ENCODE measurements around the gene RNF17.
A peak's percentile ranks its signal among the peaks of the same experiment; 100 is the strongest.

Gene RNF17

GRCh38 chr13:24863748-24864540 lies 100.0 kb downstream of the RNF17 start:
- DNase-seq: no peak

- no peak for DNase-seq
Measured at GRCh38 chr13:24864579-24864978, 100.6 kb downstream of the RNF17 start.

- DNase-seq: no peak
Measured at GRCh38 chr13:24865163-24865953, 101.4 kb downstream of the RNF17 start.

GRCh38 chr13:24866488-24866887 lies 102.5 kb downstream of the RNF17 start:
- no peak for DNase-seq

DNA sequence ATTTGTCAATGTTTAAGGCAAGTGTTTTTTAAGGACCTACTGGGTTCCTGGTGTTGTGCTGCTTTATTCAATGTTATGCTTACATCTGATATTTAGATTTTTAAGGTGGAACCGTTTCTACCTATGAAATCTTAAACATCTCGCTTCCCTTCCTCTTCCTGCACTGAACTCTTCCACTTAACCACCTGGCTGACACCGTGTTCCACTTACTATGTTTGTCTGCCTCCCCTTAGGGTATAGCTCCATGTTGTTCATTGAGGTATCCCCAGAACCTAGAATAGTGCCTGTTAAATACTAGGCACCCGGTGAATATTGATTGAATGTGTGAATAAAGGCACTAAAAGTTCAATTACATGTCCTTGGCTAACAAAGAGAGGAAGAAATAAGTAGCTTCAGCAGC lies 104.9 kb downstream of the RNF17 start:
- DNase-seq: no peak

GRCh38 chr13:24870380-24870760 lies 106.4 kb downstream of the RNF17 start:
- no peak for DNase-seq

DNA sequence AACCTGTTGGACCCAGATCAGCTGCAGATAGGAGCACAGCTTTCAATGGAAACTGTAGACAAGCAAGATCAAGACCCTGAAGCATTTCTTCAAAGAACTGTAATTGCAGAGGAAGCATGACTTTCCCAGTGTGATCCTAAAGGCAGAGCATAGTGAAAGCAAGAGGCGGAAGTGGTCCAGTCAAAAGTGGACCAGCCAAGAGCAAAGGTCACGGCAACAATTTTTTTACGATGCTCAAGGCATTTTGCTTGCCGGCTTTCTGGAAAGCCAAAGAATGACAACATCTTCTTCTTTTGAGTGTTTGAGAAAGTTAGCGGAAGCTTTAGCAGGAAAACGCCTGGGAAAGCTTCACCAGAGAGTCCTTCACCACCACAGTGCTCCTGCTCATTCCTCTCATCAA lies 111.6 kb downstream of the RNF17 start:
- DNase-seq: no peak

GRCh38 chr13:24877531-24877930 lies 113.6 kb downstream of the RNF17 start:
- no peak for DNase-seq

GRCh38 chr13:24878340-24878739 lies 114.4 kb downstream of the RNF17 start:
- no peak for DNase-seq

DNA sequence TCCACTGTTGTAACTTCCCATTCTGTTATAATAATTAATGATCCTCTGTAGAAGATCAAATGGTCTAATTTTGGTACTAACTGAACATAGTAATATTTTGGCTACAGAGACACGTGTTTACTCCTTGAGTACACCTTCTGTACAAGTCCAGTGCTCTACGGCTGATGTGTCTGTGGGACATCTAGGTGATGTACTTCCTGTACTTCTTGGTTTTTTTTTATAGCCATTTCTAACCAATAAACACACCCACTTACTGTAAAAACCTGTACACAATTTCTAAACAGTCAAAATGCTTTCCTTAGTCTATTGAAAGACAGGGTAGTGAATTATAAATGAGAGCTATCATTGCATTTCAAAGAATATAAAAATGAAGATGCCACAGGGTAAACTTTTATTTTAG lies 118.7 kb downstream of the RNF17 start:
- no peak for DNase-seq

- no peak for DNase-seq
Measured at GRCh38 chr13:24887759-24888158, 123.8 kb downstream of the RNF17 start.

DNA sequence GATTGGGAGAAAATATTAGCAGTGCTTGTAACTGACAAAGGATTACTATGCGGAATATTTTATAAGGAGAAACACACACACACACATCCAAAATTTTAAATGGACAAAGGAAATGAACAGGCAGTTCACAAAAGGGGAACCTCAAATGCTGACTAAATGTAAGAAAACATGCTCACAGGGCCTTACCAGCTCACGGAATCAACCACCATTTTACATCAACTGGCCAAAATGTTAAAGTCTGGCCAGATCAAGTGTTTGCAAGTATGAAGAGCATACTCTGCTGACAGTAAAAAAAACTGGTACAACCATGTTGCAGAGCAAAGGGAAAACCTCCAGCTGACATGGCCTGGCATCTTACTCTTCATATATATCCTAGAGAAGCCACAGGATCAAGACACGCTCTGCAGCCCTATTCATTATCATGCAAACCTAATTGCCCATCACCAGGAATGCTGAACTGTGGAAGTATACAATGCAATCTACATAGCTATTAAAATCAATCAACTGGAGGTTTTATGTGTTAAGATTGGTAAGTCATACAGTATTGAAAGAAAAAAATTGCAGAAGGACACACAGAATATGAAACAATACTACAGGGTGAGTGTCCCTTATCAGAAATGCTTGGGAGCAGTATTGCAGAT lies 124.4 kb downstream of the RNF17 start:
- DNase-seq: peak; percentile 42

GRCh38 chr13:24890256-24890655 lies 126.3 kb downstream of the RNF17 start:
- DNase-seq: no peak

DNA sequence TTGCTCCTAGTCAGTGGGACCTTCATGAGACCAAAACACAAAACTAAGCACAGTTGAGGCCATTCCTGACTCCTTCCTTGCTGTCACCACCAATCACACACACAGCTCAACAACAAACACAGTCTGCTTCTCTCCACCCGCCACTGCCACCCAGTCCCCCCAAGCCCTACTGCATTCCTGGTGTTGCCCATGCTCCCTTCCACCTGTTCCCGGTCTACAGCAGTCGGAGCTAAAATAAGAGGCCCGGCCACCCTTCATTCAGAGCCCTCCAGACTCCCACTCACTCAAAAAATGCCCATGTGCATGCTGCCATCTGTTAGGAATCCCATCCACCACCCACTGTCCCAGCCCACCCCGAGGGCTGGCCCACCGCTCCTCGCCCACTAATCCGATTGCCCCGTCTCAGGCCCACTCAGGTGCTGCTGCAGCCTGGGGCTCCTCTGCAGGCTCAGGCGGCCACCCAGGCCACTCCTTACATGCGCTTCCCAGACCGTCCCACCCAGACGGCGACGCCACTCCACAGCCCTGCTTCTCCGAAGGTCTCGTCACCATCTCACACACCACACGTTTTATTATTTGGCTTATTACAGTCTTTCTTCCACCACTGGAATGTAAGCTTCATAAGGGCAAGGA lies 127.6 kb downstream of the RNF17 start:
- DNase-seq: no peak

DNA sequence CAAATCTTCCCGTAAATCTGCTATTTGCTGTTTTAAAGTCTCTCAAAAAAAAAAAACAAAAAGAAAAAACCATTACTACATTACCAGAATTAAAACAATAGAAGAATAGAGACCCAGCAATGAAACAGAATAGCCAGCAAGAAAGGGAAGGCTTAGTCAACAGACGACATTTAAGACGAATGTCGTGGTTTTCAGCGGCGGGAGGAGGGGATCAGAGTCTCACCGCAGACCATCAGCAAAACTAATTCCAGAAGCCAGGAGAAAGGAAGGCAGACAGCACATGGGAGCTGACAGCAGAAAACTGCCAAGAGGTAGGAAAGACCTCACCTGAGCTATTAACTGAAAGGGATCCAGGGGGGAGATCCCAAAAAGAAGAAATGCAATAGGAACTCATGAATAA lies 128.9 kb downstream of the RNF17 start:
- peak; percentile 17 for DNase-seq

GRCh38 chr13:24893863-24894262 lies 129.9 kb downstream of the RNF17 start:
- no peak for DNase-seq

- DNase-seq: no peak
Measured at GRCh38 chr13:24894277-24894971, 130.5 kb downstream of the RNF17 start.

- DNase-seq: no peak
Measured at GRCh38 chr13:24894972-24895300, 131.0 kb downstream of the RNF17 start.

GRCh38 chr13:24896061-24896460 lies 132.1 kb downstream of the RNF17 start:
- DNase-seq: no peak

- no peak for DNase-seq
Measured at GRCh38 chr13:24897293-24897692, 133.3 kb downstream of the RNF17 start.

DNA sequence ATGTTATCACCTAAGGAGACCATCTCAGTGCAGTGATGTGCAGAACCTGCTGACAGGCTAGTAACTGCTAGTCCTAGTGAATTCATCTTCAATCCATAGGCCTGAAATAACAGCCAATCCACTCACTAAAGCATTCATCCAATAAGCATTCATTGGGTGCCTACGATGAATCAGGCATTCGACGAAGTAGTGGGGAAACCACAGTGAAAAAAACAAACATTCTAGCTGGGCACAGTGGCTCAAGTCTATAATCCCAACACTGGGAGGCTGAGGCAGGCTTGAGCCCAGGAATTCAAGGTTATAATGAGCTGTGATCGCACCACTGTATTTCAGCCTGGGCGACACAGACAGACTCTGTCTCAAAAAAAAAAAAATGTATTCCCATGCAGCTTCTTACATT lies 135.6 kb downstream of the RNF17 start:
- no peak for DNase-seq

DNA sequence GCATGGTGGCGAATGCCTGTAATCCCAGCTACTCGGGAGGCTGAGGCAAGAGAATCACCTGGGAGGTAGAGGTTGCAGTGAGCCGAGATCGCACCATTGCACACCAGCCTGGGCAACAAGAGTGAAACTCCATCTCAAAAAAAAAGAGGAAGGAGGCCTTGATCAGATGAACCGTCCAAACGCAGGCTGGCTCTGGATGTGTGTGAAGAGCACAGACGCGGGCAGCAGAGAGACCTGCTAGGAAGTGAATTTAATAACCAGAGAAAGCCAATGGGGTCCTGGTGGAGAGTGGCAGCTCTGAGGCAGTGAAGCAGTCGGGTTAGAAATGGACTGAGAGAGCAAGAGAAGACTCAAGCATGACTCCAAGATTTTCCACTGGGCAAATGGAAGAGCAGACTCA lies 136.5 kb downstream of the RNF17 start:
- DNase-seq: no peak

DNA sequence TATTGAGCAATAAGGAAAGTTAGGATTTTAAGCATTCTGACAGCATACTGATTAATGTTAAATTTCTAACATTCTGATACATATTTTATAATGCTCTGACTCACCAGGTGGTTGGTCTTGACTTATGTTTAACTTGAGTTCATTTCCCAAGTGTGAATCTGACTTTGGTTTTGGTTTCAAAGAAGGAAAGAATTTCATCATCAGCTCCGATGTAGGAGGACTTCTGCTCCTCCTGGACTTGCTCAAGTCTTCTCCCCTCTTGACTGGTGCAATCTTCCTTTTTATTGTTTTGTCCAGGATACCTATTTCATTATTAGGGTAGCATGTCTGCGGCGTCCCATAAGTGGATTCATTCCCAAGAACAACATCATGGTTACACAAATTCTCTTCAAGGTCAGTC lies 141.3 kb downstream of the RNF17 start:
- no peak for DNase-seq
